SW 1271 (cell line): ENCODE data around the gene VNN1.
"Not testable (repeated sequence)": the region's sequence is repeated elsewhere in the genome, so short reads cannot be mapped to it uniquely, and the experiment has no call there.

Source experiments
- DNase-seq, 2 experiments: peaks; one replicate each; lab custom pipeline; 2025; lab: John Stamatoyannopoulos, UW

Gene VNN1

GRCh38 chr6:132669690-132670291 is 44.1 kb downstream of the VNN1 start:
- DNase-seq, result peak in 1 of 2 experiments; percentile 63

GRCh38 chr6:132666118-132666517 is 47.7 kb downstream of the VNN1 start:
- no peak for DNase-seq

GRCh38 chr6:132664309-132665034 is 49.4 kb downstream of the VNN1 start:
- no peak for DNase-seq

- DNase-seq, result no peak
These were observed 50.2 kb downstream of the VNN1 start for GRCh38 chr6:132663661-132664060.

GRCh38 chr6:132661906-132662305 is 51.9 kb downstream of the VNN1 start:
- DNase-seq, result no peak

- DNase-seq, result no peak
These were observed 54.8 kb downstream of the VNN1 start, which contains the start of gene TAAR1 for GRCh38 chr6:132659082-132659481. Gene TAAR1 (minus strand): TSS chr6:132659182. CDS start chr6:132646003, 13,179 bp downstream.

GRCh38 chr6:132651062-132651461 is 62.8 kb downstream of the VNN1 start:
- DNase-seq, result no peak

- no peak for DNase-seq
These were observed 63.4 kb downstream of the VNN1 start for GRCh38 chr6:132650429-132650828.

GRCh38 chr6:132648828-132649227 is 65.0 kb downstream of the VNN1 start:
- DNase-seq, result no peak

- DNase-seq, result no peak
These were observed 65.5 kb downstream of the VNN1 start for GRCh38 chr6:132648356-132648755.

GRCh38 chr6:132643547-132643946 is 70.3 kb downstream of the VNN1 start:
- DNase-seq, result no peak

- DNase-seq, result not testable (repeated sequence)
These were observed 76.7 kb downstream of the VNN1 start for GRCh38 chr6:132637135-132637534.

GRCh38 chr6:132635906-132636305 is 77.9 kb downstream of the VNN1 start:
- not testable (repeated sequence) for DNase-seq

- DNase-seq, result not testable (repeated sequence)
These were observed 78.6 kb downstream of the VNN1 start for GRCh38 chr6:132635288-132635687.

GRCh38 chr6:132634796-132635195 is 79.1 kb downstream of the VNN1 start:
- no peak for DNase-seq

GRCh38 chr6:132633362-132633761 is 80.5 kb downstream of the VNN1 start:
- DNase-seq, result no peak
